Measurements from ENCODE around the gene CAPZB.
A peak's percentile ranks its signal among the peaks of the same experiment; 100 is the strongest.

The CAPZB gene

GRCh38 chr1:19363536-19364152 lies 121.7 kb downstream of the CAPZB start:
- no peak for DNase-seq

DNA sequence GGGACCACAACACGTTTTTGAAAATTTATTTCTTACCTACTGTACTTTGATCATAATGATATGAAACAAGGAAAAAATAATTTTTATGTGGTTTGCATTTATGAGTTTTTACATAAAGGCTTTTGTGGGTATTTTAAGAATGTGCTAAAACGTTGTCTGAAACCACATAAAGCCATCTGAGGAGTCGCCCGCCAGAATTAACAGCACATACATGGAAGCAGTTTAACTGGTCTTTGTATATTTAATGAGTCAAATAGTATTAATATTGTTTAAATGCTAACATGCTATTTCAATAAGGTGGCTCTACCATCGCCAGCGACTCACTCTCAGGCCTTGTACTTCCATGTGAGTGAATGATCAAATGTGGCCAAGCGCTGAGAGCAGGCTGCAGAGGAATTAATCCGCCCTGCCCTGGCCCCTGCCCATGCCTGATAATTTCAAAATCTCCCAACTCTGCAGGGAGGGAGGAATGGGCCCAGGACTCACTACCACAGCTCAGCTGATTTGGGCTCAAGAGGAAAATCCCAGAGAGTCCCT lies 123.7 kb downstream of the CAPZB start:
- DNase-seq, result no peak

DNA sequence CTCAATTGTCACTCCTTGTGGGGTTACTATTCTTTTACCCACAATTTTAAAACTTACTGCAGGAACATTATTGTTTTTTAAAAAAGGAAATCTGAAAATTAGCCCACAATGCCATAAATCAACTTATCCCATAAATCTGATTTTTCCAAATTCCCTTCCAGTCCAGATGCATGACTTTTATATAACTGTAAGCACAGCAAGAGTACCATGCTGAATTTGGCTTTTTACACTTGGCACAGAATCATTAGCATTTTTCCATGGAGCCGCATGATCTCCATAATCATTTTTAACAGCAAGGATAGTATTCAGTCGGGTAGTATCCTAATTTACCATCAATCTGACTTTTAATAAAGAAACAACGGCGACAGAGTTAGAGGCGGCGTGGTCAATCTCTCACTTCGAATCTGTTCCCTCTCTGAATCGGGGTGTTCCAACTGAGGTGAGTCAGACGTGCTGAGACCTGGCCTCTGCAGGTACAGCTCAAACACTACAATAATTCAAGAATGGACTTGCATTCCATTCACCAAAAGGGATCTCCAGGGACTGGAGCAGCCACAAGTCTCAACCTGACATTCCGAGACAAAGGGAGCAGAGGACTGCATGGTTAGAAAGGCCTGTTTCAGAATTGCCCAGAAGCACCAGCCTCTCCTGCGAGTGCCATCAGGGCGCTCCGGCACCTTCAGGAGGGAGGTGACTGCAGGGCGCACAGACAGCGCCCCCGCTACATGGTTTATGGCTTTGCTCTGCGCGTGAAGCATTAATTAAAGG lies 124.3 kb downstream of the CAPZB start:
- DNase-seq, result no peak

DNA sequence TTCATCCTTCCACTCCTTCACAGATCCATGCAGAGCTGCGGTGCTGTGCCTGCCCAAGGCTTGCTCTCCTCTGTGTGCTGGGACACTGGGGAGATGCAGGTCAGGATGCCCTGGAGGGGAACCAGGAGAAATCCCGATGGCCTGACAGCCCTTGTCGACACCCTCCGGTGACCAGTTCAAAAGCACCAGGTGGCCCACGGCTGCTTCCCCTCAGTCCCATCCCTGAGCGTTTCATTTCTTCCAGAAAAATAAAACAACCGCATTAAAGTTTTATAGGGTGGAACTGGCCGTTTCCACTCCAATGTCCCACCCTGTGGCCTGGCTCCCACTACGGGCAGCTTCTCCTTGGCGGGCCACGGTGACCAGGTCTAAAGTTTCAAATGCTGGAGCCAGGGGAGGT lies 124.9 kb downstream of the CAPZB start:
- DNase-seq, result no peak

DNA sequence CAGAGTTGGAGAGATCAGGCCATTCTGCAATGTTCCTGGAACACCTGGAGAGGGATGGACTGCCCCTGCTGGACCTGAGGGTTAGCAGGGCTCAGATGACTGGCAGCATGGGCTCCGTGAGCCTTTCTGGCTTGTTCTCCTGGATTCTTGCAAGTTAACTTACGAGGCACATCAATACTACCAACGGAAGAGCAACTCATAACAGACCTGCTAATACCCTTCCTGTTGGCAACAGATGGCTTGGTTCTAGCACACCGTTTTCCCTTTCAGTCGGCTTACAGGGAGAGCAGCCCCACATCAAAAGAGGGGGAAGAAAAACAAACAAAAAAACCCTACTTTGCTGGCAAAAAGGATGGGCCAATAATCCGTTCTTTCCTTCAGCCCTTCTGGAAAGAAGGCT lies 125.3 kb downstream of the CAPZB start:
- no peak for DNase-seq

- no peak for DNase-seq
Measured at GRCh38 chr1:19359357-19359756, 126.0 kb downstream of the CAPZB start.

DNA sequence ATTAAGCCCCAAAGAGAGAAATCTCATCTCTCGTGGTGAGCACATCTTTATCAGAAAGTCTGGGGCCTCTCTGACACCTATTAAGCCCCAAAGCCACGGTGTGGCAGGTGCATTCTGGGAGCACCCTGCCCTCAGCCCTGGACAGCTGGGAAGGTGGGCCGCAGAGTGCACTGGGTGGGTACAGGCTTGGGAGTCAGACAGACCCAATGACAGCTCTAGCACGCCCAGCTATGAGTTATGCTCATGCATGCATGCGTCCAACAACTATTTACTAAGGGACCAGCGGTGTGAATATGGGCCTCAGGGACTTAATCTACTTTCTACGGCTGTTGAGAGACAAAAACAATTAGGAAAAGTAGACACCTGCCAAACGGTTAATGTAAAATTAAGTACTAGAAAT lies 126.6 kb downstream of the CAPZB start:
- no peak for DNase-seq

- no peak for DNase-seq
Measured at GRCh38 chr1:19357299-19357986, 127.9 kb downstream of the CAPZB start.

DNA sequence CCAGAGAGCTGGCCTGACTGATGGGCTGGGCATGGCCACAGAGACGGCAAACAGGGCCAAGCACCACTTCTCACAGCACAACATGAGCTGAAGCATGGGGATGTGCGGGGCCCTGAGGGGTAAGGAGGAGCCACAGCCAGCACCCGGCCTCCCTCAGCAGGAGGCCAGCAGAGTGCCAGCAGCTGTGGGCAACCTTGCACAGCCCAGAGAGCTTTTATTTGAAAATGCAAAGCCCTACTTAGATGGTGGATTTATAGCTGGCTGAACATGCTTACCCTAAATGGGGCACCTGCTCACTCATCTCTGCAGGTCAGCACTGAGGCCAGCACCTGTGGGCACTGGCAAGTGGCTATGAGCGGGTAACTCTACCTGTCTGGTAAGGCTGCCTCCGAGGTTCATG lies 129.1 kb downstream of the CAPZB start:
- DNase-seq, result no peak

DNA sequence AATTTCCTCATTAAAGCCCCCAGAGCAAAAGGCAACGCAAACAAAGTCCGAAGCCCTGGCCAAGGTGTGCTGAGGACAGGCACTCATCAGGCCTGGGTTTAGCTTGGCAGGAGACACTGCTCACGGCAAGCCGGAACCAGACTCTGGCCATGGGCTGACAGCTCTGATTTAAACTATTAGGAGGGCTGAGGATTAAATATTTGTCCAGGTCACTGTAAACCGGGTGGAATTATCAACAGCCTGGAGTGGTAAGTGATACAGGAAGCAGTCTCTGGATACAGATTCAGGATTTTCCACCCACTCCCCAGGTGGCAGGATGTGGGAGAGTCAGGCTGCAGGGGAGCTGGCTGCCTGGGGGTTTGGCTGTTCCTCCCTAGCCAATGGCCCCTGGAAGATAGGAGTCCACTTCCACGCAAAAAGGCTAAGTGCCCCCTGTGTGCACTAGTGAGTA lies 130.8 kb downstream of the CAPZB start:
- DNase-seq, result no peak

DNA sequence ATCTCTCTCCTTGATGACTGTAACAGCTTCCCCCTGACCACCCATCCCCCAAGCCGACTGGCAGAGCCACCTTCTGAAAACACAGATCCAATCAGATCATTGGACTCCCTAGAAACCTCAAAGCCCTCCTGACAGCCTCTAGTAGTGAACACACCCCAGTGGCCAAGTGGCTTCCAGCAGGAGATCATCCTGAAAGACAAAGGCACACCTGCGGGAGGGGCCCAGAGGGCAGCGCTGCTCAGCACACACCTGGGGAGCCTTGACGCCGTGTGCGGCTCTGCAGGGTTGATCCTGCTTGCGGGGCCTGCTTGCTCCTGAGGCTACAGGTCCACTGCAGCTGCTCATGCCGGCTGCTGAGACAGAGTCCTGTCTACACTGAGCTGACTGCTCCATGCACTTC lies 131.7 kb downstream of the CAPZB start:
- no peak for DNase-seq

DNA sequence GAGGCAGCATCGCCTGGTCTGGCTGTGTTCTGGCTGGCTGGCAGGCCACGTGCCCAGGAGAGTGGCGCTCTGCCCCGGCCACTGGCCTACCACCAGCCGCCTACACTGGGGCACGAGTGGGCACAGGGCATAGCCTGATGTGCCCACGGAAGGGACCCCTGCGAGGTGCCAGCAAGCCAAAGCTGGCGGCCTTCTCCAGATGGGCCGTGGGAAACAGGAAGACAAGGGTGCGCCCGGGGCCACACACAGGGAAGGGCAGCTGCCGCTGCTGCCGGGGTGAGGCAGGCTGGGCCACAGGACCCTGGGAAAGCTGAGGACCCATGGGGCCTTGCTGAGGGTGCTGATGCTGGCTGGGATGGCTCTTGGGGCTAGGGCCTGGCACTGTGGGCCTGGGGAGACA lies 132.5 kb downstream of the CAPZB start:
- DNase-seq, result no peak

- DNase-seq, result no peak
Measured at GRCh38 chr1:19351873-19352272, 133.5 kb downstream of the CAPZB start.

GRCh38 chr1:19350566-19350965 lies 134.8 kb downstream of the CAPZB start:
- no peak for DNase-seq

- DNase-seq, result no peak
Measured at GRCh38 chr1:19349999-19350398, 135.3 kb downstream of the CAPZB start.

DNA sequence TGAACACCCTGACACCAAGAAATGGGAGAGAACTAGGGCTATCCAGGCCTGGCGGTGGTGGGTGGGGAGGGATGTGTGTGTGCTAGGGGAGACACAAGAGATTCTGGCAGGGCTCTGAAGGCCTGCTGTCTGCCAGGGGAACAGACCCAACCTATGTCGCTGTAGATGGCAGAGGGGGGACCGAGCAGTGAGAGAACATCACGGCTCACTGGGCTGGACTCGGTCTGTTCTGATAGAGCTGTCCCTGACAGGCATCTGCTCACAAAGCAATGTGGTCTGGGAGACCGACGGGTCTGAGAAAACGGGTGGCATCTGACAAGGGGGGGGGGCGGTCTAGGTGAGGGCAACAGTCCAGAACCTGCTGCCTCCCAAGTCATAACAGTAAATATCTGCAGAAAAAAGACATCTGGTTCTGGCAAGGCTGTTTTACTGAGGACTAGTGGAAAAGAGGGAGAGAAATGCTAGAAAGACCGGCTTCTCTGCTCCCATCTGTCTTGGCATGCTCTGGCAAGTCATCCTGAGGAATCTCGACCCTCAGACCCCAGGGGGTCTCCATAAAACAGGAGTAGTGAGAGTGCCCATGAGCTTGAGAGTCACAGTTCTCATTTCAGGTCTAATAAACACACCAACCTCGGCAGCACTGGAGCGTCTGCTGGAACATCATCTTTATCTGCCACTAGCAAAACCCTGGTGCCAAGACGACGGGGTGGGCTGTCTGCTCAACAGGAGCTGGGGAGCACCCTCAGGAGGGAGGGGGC lies 136.7 kb downstream of the CAPZB start:
- no peak for DNase-seq

GRCh38 chr1:19347533-19348172 lies 137.7 kb downstream of the CAPZB start:
- DNase-seq, result no peak

DNA sequence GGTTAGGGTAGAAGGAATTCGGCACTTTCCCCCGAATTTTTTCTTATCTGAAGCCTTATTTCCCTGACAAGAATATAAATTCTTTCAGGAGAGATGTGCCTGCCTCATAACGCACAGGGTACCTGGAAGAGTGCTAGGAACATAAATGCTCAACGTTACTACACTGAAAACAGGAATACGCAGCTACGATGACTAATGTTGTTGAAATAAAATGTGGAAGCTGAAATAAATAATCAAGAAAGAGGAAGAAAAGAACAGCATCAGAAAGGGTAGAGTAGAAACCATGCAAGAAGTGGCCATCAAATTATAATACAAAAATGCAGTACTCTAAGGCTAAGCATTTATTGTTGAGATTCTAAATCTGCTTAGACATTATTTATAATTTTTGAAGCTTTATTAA lies 139.3 kb downstream of the CAPZB start:
- no peak for DNase-seq

DNA sequence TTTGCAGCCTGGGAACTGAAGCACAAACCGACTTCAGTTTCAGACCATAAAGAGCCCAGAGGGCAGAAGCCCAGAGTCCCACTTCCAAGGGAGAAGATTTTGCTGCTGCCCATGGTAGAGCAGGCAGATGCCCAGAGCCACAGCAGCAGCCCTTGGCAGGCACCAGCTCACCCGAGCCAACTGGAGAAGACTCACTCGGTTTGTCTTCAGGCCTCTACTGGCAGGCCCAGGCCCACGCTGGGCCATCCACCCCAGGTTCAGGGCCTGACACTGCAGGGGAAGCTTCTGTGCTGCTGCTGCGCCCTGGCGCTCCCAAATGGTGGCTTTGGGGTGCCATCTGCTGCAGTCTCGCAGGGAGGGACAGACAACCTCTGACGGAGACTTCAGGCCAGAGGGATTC lies 139.9 kb downstream of the CAPZB start:
- DNase-seq, result no peak

GRCh38 chr1:19344831-19345230 lies 140.5 kb downstream of the CAPZB start:
- DNase-seq, result no peak

DNA sequence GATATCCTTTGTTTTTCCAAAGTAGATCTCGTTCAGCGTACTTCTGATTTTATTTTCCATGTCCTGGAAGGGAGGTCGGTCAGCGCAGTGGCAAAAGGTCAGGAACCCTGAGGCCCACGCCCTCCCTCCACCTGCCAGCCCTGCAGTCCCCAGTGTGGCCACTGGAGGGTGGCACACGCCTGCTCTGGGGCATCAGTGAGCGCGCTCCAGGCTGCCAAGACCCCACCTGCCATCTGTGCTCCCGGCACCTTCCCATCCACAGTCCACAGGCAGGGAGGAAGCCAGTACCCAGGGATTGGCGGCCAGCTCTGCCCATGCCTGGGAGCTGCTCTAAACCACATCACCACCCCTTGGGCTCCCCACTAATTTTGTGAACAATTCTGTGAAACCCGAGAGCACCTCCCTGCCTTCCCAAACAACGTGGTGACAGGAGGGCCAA lies 140.9 kb downstream of the CAPZB start:
- DNase-seq, result peak; percentile 45 to 50

GRCh38 chr1:19343617-19344350 lies 141.6 kb downstream of the CAPZB start:
- DNase-seq, result no peak

All from stimulated activated CD4-positive, alpha-beta T cell treated with anti-CD3 and anti-CD28 coated beads, Interleukin-2, amount 100 ng/mL, for 48 hours (primary cell).